T follicular helper cell (primary cell): Measurements from ENCODE around the gene COBLL1.

Source experiments
- DNase-seq: peaks from one replicate; pipeline ENCODE4 v3.0.0-alpha.2; 2020; ENCODE audit warnings: low read depth

The COBLL1 gene

GRCh38 chr2:164756773-164757172 is 84.8 kb downstream of the COBLL1 start:
- DNase-seq = no peak

DNA sequence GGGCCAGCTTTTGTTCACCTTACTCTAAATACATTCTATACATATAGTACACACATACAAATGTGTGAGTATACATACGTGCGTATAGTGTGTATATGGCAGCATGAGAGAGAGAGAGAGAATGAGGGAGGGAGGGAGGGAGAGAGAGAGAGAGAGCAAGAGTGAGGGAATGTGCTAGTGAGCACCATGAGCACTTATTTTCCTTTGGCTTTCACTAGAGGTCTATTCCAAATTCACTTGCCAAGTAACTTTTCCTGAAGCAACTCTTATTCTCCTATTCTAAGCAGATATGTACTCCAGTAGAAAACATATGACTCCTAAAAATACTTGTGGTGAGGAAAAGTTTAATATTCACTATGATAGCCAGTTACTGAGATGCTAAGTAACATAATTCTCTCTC is 85.7 kb downstream of the COBLL1 start:
- no peak for DNase-seq

DNA sequence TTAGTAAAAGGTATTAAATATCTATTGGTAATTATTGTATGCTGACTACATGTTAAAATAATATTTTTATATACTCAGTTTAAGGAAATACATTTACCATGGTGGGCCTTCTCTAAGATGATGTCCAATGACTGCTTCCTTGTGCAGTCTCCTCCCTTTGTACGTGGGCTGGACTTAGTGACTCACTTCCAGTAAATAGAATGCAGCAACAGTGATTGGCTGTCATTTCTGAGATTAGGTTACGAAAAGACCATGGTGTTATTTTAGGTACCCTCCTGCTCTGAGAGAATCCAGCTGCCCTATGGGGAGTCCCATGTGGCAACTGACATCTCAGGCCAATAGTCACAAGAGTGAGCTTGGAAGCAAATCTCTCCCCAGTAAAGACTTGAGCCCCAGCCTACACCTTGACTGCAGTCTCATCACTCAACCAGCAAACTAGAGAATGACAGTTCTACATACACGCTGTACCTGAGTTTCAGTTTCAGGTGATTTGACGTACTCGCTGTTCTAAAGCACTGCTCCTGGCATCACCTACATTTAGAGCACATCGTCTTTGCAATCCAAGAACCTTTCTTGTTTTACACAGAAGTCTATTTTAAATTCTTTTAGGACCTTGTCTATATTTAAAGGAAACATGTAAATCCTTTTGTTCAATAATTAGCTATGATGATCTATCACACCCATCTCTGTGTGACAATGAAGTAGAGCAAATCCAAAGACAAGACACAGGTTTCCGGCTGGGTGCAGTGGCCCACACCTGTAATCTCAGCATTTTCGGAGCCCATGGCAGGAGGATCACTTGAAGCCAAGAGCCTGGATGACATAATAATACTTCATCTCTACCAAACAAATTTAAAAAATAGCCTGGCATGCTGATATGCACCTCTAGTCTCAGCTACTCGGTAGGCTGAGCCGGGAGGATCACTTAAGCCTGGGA is 87.2 kb downstream of the COBLL1 start:
- DNase-seq = no peak

GRCh38 chr2:164752956-164753355 is 88.7 kb downstream of the COBLL1 start:
- DNase-seq = no peak

GRCh38 chr2:164747783-164748433 is 93.7 kb downstream of the COBLL1 start:
- DNase-seq = no peak

DNA sequence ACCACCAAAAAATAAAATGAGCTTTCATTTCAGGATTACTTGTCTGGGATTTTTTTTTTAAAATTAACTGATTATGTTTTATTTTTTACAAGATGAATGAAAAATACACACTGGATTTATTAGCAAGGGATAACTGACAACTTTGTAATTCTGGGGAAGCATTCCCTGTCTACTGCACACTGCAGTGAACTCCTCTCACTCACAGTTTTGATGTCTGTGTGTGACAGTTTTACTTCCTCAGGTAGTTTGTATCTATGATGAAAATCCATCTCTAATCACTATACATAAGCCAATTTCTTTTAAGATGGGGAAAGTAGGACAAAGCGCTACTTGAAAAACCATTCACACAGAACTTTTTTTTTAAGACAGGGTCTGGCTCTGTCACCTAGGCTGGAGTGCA is 94.5 kb downstream of the COBLL1 start:
- DNase-seq = no peak

GRCh38 chr2:164746713-164747112 is 94.9 kb downstream of the COBLL1 start:
- DNase-seq = no peak

DNA sequence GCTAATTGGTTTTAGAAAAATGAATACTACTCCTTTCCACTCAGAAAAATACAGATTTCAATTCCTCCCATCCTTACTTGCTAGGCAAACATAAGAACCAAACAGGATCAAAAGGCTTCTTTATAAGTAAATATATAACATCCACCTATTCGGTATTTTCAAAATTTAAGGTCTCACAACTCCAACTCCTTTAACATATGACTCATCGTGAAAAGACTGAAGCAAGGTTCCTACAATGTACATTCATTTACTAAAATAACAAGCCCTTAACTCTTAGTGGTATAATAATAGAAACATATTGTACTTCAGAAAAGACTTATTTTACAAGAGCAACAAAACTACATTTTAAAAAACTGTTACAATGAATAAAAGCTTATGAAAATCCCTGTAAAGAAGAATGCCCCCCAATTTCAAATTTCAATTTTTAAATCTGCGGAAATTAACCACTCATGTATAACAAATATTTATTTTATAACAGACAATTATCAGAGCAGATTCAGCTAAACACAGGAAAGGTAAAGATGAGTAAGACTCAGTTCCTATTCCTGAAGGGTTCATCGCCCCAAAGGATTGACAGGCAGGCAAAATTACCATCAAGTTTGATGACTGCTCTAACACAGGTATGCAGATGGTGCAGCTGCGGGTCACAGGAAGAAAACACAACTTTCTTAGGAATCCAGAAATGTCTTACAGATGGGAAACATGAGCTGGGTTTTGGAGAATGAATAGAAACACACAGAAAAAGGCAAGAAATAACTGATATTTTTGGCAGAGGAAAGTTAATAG is 96.4 kb downstream of the COBLL1 start:
- no peak for DNase-seq

DNA sequence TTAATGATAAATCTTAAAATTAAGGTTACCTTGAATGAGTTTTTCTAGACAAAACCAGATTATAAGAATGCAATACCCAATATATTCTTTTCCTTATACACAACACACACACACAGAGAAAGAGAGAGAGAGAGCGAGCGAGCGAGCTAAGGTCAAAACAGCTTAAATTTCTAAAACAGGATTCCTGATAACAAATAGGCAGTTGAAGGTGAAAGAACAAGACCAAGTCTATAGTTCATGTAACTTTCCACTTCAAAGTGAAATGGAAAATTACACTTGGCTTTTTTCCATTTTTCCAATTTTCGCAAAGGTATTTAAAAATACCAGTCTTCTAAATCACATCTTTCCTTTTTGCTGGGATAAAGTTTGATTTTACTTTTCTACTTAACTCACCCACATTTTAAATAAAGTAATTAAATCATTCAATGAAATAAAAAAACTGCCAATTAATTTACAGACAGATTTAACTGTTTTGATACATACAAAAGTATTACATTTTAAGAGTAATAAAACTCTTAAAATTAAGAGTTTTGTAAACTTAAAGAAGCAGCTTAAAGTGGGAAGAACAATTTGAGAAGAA is 98.8 kb downstream of the COBLL1 start:
- no peak for DNase-seq

GRCh38 chr2:164739966-164740365 is 101.7 kb downstream of the COBLL1 start:
- no peak for DNase-seq

DNA sequence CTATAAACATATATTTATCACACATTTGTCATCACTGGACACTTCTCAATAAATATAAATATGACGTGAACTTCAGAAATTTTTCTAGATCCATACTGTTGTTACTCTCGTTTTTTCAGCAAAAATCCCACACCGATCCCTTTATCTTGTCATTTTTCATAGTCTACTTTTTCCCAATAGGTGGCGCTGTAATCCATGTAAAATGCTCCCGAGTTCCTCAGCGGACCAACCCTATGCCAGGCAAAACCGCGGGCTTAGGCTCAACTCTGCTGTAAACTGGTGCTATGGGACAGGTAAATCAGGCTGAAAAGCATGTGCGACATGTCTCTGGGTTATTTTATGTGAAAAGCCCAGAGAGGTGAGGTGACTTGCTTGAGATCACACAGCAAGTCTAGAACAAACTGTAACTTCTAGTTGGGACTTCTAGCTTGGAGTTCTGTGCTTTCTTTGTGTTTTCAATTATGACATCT is 104.0 kb downstream of the COBLL1 start:
- no peak for DNase-seq

- no peak for DNase-seq
Measured at GRCh38 chr2:164735309-164735919, 106.2 kb downstream of the COBLL1 start.

DNA sequence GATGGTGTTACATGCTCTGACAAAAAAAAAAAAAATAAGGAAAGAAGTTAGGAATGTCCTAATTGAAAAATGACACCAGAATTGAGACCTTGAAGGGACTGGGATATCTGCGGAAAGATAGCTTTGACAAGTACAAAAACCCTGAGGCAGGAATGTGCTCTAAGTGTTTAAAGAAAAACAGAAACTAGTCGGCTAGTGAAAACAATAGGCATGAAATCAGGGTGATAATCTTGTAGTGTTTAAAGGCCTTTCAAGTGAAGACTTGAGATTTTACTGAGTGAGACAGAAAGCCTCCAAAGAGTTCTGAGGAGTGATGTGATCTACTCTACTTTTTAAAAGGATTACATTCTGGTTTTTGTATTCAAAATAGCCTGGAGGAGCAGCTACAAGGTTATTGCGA is 107.4 kb downstream of the COBLL1 start:
- DNase-seq = no peak

GRCh38 chr2:164725542-164725941 is 116.1 kb downstream of the COBLL1 start:
- no peak for DNase-seq

GRCh38 chr2:164722616-164723338 is 118.8 kb downstream of the COBLL1 start:
- no peak for DNase-seq

GRCh38 chr2:164721430-164721829 is 120.2 kb downstream of the COBLL1 start:
- DNase-seq = no peak

- DNase-seq = no peak
Measured at GRCh38 chr2:164719996-164720941, 121.4 kb downstream of the COBLL1 start.

DNA sequence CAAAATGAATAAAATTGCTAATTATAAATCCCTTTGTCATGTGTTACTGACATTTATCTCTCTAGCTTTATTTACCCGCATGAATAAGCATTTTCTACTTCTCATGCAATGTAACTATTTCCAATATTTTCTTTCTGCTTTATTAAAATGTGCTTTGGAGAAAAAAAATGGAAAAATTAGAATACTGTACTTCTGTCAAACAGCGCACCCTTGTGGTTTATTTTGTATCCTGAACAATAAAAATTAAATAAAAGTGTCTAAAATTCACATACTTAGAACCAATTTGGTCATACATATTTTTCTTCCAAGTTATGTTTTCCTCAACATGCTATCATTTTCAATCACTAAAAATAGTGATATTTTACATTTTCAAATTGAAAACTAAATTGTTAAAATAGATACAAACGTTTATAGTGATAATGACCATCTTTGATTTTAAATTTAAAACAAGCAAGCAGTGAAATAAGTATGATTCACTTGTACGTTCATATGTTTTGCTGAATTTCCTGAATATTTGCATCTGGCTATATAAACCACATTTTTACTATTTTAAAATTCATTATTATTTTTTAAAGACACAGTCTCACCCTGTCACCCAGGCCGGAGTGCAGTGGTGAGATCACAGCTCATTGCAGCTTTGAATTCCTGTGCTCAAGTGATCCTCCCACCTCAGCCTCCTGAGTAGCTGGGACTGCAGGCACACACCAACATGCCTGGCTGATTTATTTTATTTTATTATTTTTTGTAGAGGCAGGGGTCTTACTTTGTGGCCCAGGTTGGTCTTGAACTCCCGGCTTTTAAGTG is 124.4 kb downstream of the COBLL1 start:
- DNase-seq = no peak

DNA sequence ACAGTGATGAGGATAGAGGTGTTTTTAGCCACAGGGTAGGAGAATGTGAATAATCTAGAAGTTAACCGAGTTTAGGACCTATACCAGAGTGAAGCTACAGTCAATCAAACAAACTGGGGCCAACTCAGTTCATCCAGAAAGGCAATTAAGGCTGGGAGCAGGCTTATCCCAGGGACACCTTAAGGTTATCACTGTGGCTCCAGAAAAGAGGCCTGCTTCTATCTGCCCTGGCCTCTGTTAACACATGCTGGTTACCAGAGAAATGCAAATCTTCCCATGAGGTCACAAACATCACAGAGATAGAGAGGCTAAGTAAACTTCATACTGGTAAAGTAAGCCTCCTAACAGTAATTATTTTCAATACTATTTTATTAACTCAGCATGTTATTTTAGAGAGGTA is 127.2 kb downstream of the COBLL1 start:
- no peak for DNase-seq
